ENCODE results near the gene COL21A1.

The COL21A1 gene

GRCh38 chr6:56193846-56194245 lies 53.5 kb downstream of the COL21A1 start:
- in situ Hi-C loops (cut with MboI; ENCODE audit: low sequenced_read_pairs): no loop called here

GRCh38 chr6:56188429-56188828 lies 59.0 kb downstream of the COL21A1 start:
- in situ Hi-C loops (cut with MboI; ENCODE audit: low sequenced_read_pairs): no loop called here

DNA sequence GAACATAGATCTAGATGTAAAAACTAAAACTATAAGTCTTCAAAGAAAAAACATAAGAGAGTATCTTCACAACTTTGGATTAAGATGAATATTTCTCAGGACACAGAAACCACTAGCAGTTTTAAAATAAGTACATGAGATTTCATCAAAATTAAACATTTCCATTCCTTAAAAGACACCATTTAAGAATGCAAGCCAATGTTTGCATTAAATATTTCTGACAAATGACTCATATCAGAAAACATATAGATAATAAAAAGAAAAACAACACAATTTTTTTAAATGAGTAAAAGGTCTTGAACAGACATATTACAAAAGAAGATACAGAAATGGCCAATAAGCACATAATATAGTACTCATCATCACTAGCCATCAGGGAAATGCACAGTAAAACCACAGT lies 59.7 kb downstream of the COL21A1 start:
- in situ Hi-C loops (cut with MboI; ENCODE audit: low sequenced_read_pairs): no loop called here

GRCh38 chr6:56176741-56177140 lies 70.6 kb downstream of the COL21A1 start:
- in situ Hi-C loops (cut with MboI; ENCODE audit: low sequenced_read_pairs): no loop called here

DNA sequence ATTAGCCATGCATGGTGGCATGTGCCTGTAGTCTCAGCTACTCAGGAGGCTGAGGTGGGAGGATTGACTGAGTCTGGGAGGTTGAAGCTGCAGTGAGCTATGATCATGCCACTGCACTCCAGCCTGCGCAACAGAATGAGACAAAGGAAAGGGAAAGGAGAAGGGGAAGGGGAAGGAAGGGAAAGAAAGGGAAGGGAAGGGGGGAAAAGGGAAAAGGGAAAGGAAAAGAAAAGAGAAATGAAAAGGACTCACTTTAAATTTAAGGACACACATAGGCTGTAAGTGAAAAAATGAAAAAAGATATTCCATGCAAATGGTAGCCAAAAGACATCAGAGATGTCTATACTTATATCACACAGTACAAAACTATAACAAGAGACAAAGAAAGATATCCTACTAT lies 74.2 kb downstream of the COL21A1 start:
- in situ Hi-C loops (cut with MboI; ENCODE audit: low sequenced_read_pairs): no loop called here

GRCh38 chr6:56172144-56172543 lies 75.2 kb downstream of the COL21A1 start:
- in situ Hi-C loops (cut with MboI; ENCODE audit: low sequenced_read_pairs): no loop called here

DNA sequence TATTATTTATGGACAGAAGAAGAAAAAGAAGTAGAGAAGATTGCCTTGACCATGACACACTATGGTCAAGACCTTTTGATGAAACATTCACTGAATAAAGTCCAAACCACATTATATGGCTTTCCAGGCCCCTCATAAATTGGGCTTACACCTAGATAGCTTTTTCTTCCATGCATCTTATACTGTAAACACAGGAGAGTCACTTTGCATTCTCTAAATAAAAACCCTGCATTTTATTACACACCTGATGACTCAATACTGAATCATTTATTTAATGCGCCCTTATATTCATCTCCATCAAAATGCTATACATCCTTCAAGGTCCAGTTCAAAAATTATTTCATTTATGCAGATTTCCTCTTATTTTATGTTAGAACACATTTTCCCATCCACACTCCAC lies 78.0 kb downstream of the COL21A1 start:
- in situ Hi-C loops (cut with MboI; ENCODE audit: low sequenced_read_pairs): no loop called here

- in situ Hi-C loops (cut with MboI; ENCODE audit: low sequenced_read_pairs): no loop called here
Measured at GRCh38 chr6:56168596-56168995, 78.8 kb downstream of the COL21A1 start.

DNA sequence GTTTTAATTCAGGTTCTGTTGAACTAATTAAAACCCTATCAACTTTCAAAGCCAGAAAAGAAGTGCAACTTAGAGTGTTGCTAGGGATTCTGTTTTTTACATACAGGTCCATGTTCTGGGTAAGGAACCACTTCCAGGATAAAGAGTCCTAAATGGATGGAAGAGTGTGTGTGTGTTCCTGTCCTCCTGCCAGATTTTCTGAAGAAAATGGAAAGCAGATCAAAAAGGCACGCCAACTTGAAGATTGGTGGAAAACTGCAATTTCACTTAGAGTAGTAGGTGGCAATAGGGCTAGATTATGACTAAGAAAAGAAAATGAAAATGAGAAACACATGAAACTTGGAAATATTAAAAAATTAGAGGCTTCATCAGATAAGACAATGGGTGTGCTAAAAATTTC lies 85.3 kb downstream of the COL21A1 start:
- in situ Hi-C loops (cut with MboI; ENCODE audit: low sequenced_read_pairs): no loop called here

GRCh38 chr6:56160489-56160888 lies 86.9 kb downstream of the COL21A1 start:
- in situ Hi-C loops (cut with MboI; ENCODE audit: low sequenced_read_pairs): no loop called here

DNA sequence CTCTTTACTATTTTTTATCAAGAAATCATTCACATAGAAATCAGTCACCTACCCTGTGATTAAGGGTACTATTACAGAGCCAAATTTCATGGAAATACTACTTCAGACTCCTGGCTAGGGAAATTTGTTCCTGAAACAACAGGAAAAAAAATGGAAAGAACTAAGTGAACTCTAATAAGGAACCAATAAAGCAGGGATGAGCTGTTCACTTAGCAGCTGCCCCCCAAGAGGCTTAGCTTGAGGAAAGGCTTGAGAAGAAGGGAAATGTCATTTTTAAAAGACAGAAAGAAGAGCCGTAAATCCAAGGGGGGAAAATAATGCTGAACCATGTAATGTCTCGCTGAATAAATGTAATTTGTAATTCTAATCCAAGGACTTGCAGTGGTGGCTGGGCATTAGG lies 88.8 kb downstream of the COL21A1 start:
- in situ Hi-C loops (cut with MboI; ENCODE audit: low sequenced_read_pairs): no loop called here

GRCh38 chr6:56156643-56157042 lies 90.7 kb downstream of the COL21A1 start:
- in situ Hi-C loops (cut with MboI; ENCODE audit: low sequenced_read_pairs): no loop called here

GRCh38 chr6:56155634-56156141 lies 91.7 kb downstream of the COL21A1 start:
- in situ Hi-C loops (cut with MboI; ENCODE audit: low sequenced_read_pairs): no loop called here

DNA sequence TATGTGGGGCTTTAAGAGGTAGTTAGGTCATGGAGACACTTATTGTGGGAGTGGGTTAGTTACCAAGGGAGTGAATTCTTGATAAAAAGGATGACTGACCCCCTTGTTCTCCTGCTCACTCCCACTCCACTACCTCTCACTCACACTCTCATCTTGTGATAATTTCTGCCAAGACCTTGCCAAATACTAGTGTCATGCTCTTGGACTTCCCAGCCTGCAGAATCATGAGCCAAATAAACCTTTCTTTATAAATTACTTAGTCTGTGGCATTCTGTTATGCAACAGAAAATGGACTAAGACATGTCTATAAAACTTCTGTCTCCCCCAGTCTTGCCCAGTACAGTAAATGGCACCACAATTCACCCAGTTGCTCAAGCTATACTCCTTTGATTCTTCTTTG lies 93.3 kb downstream of the COL21A1 start:
- in situ Hi-C loops (cut with MboI; ENCODE audit: low sequenced_read_pairs): no loop called here

- in situ Hi-C loops (cut with MboI; ENCODE audit: low sequenced_read_pairs): no loop called here
Measured at GRCh38 chr6:56152611-56153010, 94.8 kb downstream of the COL21A1 start.

- in situ Hi-C loops (cut with MboI; ENCODE audit: low sequenced_read_pairs): no loop called here
Measured at GRCh38 chr6:56151609-56152224, 95.7 kb downstream of the COL21A1 start.

GRCh38 chr6:56148488-56149186 lies 98.7 kb downstream of the COL21A1 start:
- in situ Hi-C loops (cut with MboI; ENCODE audit: low sequenced_read_pairs): no loop called here

DNA sequence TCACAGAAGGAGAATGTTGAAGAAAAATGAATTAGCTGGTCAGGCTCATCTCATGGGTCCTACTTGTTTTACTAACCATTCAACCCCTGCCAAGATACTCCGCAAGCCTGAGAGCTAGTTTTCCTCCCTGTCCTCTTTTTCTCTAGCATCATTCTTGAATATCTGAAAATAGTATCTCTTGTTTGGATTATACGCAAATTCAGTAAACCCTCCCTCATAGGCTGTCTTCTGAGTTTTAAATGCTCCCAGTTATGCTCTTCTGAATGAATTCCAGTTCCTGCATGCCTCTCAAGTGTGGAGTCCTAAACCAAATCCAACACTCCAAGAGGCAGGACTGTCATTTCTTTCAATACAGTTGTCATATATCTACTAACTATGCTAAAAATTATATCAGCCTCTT lies 99.6 kb downstream of the COL21A1 start:
- in situ Hi-C loops (cut with MboI; ENCODE audit: low sequenced_read_pairs): no loop called here

GRCh38 chr6:56146086-56146485 lies 101.3 kb downstream of the COL21A1 start:
- in situ Hi-C loops (cut with MboI; ENCODE audit: low sequenced_read_pairs): no loop called here

- in situ Hi-C loops (cut with MboI; ENCODE audit: low sequenced_read_pairs): no loop called here
Measured at GRCh38 chr6:56145616-56146015, 101.8 kb downstream of the COL21A1 start.

DNA sequence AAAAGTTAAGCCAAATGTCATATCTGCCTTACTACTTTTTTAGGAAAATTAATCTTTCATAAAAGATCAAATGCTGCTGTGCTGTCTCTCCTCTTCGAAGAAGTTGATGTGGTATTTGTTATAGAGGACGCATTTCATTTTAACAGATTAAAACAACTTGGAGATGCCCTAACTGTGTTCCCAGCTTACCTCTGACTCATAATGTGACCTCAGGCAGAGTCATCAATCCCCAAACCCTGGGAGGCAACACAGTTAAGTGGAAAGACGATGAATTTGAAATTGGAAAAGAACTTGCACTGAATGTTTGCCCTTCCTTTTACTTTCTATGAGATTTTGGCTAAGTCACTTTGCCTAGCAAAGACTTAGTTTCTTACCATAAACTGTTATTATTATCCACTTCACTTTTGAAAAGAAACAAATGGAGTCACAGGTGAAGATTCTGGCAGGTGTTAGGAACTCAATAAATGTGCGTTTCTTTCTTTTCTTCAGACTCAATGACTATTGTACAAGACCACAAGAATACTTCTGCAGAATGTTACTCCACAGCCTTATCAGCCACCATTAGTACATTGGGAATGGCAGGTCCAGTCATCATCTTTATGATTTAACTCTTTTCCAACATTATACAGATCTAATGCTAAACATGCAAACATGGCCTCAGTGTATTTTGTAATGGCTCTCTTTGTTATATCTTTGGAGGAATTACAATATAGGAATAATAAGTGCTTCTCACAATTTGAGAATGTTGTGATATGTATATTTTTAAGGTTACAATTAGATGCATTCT lies 102.6 kb downstream of the COL21A1 start:
- in situ Hi-C loops (cut with MboI; ENCODE audit: low sequenced_read_pairs): no loop called here

DNA sequence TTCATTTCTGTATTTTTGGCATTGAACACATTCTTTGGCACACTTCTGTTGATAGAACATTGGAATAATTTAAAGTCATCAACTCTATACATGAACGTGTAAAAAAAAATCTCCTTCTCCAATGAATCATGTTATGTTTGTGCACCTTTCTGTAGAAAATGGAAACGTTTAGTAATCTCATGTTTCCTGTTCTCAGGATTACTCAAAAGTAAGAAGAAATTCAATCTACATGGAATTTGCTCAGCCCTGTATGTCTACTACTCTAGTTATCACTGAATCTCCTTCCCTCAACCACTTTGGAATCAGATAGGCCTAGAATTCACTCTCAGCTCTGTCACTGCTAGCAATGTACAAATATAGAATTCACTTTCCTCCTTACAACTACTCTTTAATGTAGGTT lies 103.6 kb downstream of the COL21A1 start:
- in situ Hi-C loops (cut with MboI; ENCODE audit: low sequenced_read_pairs): no loop called here
